ENCODE data around the gene IL11.
"Not testable (repeated sequence)": the region's sequence is repeated elsewhere in the genome, so short reads cannot be mapped to it uniquely, and the experiment has no call there.

The IL11 gene

GRCh38 chr19:55370305-55370988 lies at the start of gene IL11:
TSS of gene IL11 (minus strand) at chr19:55370463. CDS start at chr19:55370310, 153 bp downstream.
- in situ Hi-C loops (cut with MboI; ENCODE audit: low sequenced_read_pairs), result no loop called here

GRCh38 chr19:55419624-55420236 lies 49.5 kb upstream of the IL11 start:
- in situ Hi-C loops (cut with MboI; ENCODE audit: low sequenced_read_pairs), result no loop called here

- in situ Hi-C loops (cut with MboI; ENCODE audit: low sequenced_read_pairs), result no loop called here
Measured at GRCh38 chr19:55419103-55419502, 48.8 kb upstream of the IL11 start.

GRCh38 chr19:55418185-55418584 lies 47.9 kb upstream of the IL11 start:
- in situ Hi-C loops (cut with MboI; ENCODE audit: low sequenced_read_pairs), result no loop called here

GRCh38 chr19:55410168-55410567 lies 39.9 kb upstream of the IL11 start:
- in situ Hi-C loops (cut with MboI; ENCODE audit: low sequenced_read_pairs), result no loop called here

- in situ Hi-C loops (cut with MboI; ENCODE audit: low sequenced_read_pairs), result not testable (repeated sequence)
Measured at GRCh38 chr19:55409179-55409578, 38.9 kb upstream of the IL11 start.

GRCh38 chr19:55408533-55408872 lies 38.2 kb upstream of the IL11 start:
- in situ Hi-C loops (cut with MboI; ENCODE audit: low sequenced_read_pairs), result no loop called here

- in situ Hi-C loops (cut with MboI; ENCODE audit: low sequenced_read_pairs), result no loop called here
Measured at GRCh38 chr19:55407800-55408532, 37.7 kb upstream of the IL11 start.

- in situ Hi-C loops (cut with MboI; ENCODE audit: low sequenced_read_pairs), result not testable (repeated sequence)
Measured at GRCh38 chr19:55407550-55407799, 37.2 kb upstream of the IL11 start, which contains the start of gene UBE2S. TSS of gene UBE2S (minus strand) at chr19:55407788. CDS start at chr19:55407589, 199 bp downstream.

- in situ Hi-C loops (cut with MboI; ENCODE audit: low sequenced_read_pairs), result no loop called here
Measured at GRCh38 chr19:55406826-55407549, 36.7 kb upstream of the IL11 start.

- in situ Hi-C loops (cut with MboI; ENCODE audit: low sequenced_read_pairs), result no loop called here
Measured at GRCh38 chr19:55406091-55406825, 36.0 kb upstream of the IL11 start.

- in situ Hi-C loops (cut with MboI; ENCODE audit: low sequenced_read_pairs), result no loop called here
Measured at GRCh38 chr19:55405638-55406037, 35.4 kb upstream of the IL11 start.

GRCh38 chr19:55402509-55402908 lies 32.2 kb upstream of the IL11 start:
- in situ Hi-C loops (cut with MboI; ENCODE audit: low sequenced_read_pairs), result no loop called here

- in situ Hi-C loops (cut with MboI; ENCODE audit: low sequenced_read_pairs), result not testable (repeated sequence)
Measured at GRCh38 chr19:55401390-55401789, 31.1 kb upstream of the IL11 start.

- in situ Hi-C loops (cut with MboI; ENCODE audit: low sequenced_read_pairs), result no loop called here
Measured at GRCh38 chr19:55400281-55401087, 30.2 kb upstream of the IL11 start.

- in situ Hi-C loops (cut with MboI; ENCODE audit: low sequenced_read_pairs), result no loop called here
Measured at GRCh38 chr19:55398200-55398925, 28.1 kb upstream of the IL11 start.

- in situ Hi-C loops (cut with MboI; ENCODE audit: low sequenced_read_pairs), result no loop called here
Measured at GRCh38 chr19:55392820-55393761, 22.8 kb upstream of the IL11 start.

Data from HL-60/S4 treated with phorbol 12-myristate 13-acetate at 8.2 ng/mL for 4 days and 3 days (cell line).